ENCODE data around the gene CPE.

The CPE gene

GRCh38 chr4:165347647-165348569 lies 30.9 kb upstream of the CPE start:
- no peak overlapping the region for H3K27ac ChIP-seq (ENCODE audit: low read length)
- no peaks in the 10 kb centered on the region for H3K27me3 ChIP-seq (ENCODE audit: insufficient read depth, low read length)
- H3K4me1 ChIP-seq (ENCODE audit: insufficient read depth, low read length) = no peaks in the 10 kb centered on the region
- H3K9me3 ChIP-seq (ENCODE audit: insufficient read depth, low read depth, low read length) = no peaks in the 10 kb centered on the region
- no peak overlapping the region for H3K4me3 ChIP-seq (ENCODE audit: low read length)
- H3K9ac ChIP-seq (ENCODE audit: low read depth, low read length) = no peak overlapping the region
- peaks cover 5% of the 10 kb centered on the region; the same call in 1 of the 2 replicates for H3K36me3 ChIP-seq (ENCODE audit: insufficient read depth, low read depth, low read length)

DNA sequence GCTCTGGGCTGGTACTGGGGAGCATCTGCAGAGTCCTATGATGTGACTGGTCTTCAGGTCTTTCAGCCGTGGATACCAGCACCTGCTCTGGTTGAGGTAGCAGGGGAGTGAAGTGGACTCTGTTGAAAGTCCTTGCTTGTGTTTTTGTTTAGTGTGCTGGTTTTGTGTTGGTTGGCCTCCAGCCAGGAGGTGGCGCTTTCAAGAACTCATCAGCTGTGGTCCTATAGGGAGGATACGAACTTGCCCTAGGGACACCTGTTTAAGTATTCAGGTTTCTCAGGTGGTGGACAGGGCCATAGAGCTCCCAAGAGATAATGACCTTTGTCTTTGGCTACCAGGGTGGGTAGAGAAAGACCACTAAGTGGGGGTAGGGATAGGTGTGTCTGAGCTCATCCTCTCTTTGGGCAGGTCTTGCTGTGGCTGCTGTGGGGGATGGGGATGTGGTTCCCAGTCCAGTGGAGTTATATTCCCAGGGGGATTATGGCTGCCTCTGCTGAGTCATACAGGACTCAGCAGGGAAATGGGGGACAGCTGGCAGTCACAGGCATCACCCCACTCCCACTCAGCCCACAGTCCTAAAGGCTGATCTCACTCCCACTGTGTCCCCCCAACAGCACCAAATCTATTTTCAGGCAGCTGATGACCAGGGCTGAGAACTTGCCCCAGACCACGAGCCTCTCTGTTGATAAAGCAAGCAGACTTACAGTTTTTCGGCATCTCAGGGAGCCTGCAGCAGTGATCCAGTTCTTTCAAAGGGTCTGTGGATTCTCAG lies 27.3 kb upstream of the CPE start:
- H3K36me3 ChIP-seq (ENCODE audit: insufficient read depth, low read depth, low read length) = no peaks in the 10 kb centered on the region
- no peaks in the 10 kb centered on the region for H3K27me3 ChIP-seq (ENCODE audit: insufficient read depth, low read length)
- H3K9ac ChIP-seq (ENCODE audit: low read depth, low read length) = no peak overlapping the region
- no peaks in the 10 kb centered on the region for H3K4me1 ChIP-seq (ENCODE audit: insufficient read depth, low read length)
- H3K27ac ChIP-seq (ENCODE audit: low read length) = no peak overlapping the region
- peaks cover 5% of the 10 kb centered on the region; the same call in 1 of the 2 replicates for H3K9me3 ChIP-seq (ENCODE audit: insufficient read depth, low read depth, low read length)
- H3K4me3 ChIP-seq (ENCODE audit: low read length) = no peak overlapping the region

GRCh38 chr4:165355900-165356300 lies 22.9 kb upstream of the CPE start:
- Histone ChIP-seq H3K9me3 (ENCODE audit: insufficient read depth, low read depth, low read length) (peaks cover 5% of the 10 kb centered on the region; the same call in 1 of the 2 replicates), H3K9ac (ENCODE audit: low read depth, low read length) (no peak overlapping the region), H3K27me3 (ENCODE audit: insufficient read depth, low read length) (no peaks in the 10 kb centered on the region), H3K27ac (ENCODE audit: low read length) (no peak overlapping the region), H3K4me1 (ENCODE audit: insufficient read depth, low read length) (no peaks in the 10 kb centered on the region), H3K36me3 (ENCODE audit: insufficient read depth, low read depth, low read length) (no peaks in the 10 kb centered on the region), H3K4me3 (ENCODE audit: low read length) (no peak overlapping the region)

GRCh38 chr4:165359506-165359905 lies 19.3 kb upstream of the CPE start:
- Histone ChIP-seq H3K9ac (ENCODE audit: low read depth, low read length) (no peak overlapping the region), H3K36me3 (ENCODE audit: insufficient read depth, low read depth, low read length) (no peaks in the 10 kb centered on the region), H3K27me3 (ENCODE audit: insufficient read depth, low read length) (no peaks in the 10 kb centered on the region), H3K4me3 (ENCODE audit: low read length) (no peak overlapping the region), H3K9me3 (ENCODE audit: insufficient read depth, low read depth, low read length) (no peaks in the 10 kb centered on the region), H3K4me1 (ENCODE audit: insufficient read depth, low read length) (peaks cover 2% of the 10 kb centered on the region; the same call in 1 of the 2 replicates), H3K27ac (ENCODE audit: low read length) (no peak overlapping the region)

DNA sequence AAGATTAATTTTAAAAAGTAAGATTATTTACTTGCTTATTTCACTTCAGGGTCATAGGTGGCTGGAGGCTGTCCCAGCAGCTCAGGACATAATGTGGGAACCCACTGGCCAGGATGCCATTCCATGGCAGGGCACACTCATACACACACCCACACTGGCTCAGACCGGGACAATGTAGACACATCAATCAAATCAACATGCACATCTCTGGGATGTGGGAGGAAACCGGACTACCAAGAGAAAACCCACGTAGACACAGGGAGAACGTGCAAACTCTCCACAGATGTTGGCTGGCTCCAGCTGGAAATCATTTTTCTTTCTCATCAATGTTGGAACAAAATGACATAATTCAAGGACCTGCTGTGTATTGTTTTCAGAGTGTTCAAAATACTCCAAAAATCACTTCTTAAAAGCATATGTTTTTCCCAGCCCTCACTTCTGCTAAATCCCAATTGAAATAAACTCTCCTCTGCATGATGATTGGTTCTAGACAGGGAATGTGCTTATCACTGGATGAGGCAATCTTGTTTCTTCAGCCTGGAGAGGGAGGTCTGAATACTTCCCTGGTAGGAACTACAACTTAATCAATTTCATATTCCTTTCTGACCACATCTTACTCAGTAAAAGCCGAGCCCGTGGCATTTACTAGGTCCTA lies 18.6 kb upstream of the CPE start:
- Histone ChIP-seq H3K9me3 (ENCODE audit: insufficient read depth, low read depth, low read length) (no peaks in the 10 kb centered on the region), H3K36me3 (ENCODE audit: insufficient read depth, low read depth, low read length) (no peaks in the 10 kb centered on the region), H3K27me3 (ENCODE audit: insufficient read depth, low read length) (no peaks in the 10 kb centered on the region), H3K27ac (ENCODE audit: low read length) (no peak overlapping the region), H3K9ac (ENCODE audit: low read depth, low read length) (no peak overlapping the region), H3K4me3 (ENCODE audit: low read length) (no peak overlapping the region), H3K4me1 (ENCODE audit: insufficient read depth, low read length) (peaks cover 7% of the 10 kb centered on the region; the same call in 1 of the 2 replicates)

DNA sequence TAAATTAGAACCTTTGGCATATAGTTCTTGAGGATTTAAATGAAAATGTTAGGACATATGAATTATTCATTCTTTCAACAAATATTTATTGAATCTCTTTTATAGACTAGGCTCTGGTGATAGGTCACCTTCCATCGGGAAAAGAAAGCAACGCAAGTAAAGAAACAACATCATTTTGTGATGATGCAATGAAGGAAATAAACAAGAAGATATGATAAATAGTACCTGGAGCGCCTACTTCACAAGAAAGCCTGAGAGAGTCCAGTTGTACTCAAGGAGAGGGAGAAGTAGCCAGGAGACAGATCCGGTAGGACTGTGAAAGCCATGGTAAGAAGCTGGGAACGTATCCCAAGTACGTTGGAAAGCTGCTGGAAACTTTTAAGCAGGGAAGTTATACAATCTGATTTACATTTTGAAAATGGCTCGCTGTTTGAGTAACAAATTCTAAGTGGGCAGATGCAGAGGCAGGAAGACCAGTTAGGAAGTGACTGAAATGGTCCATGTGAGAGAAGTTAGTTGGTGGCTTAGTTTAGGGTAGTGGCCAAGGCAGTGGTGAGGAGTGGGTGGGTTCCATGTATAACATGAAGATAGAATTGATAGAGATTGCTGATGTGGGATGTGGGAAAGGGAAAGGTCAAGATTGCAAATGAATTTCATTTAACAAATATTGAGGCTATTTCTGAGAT lies 17.7 kb upstream of the CPE start:
- H3K27ac ChIP-seq (ENCODE audit: low read length) = no peak overlapping the region
- H3K4me3 ChIP-seq (ENCODE audit: low read length) = no peak overlapping the region
- H3K9ac ChIP-seq (ENCODE audit: low read depth, low read length) = no peak overlapping the region
- H3K27me3 ChIP-seq (ENCODE audit: insufficient read depth, low read length) = no peaks in the 10 kb centered on the region
- H3K4me1 ChIP-seq (ENCODE audit: insufficient read depth, low read length) = peaks cover 7% of the 10 kb centered on the region; the same call in 1 of the 2 replicates
- H3K9me3 ChIP-seq (ENCODE audit: insufficient read depth, low read depth, low read length) = no peaks in the 10 kb centered on the region
- no peaks in the 10 kb centered on the region for H3K36me3 ChIP-seq (ENCODE audit: insufficient read depth, low read depth, low read length)

- Histone ChIP-seq H3K27ac (ENCODE audit: low read length) (no peak overlapping the region), H3K9me3 (ENCODE audit: insufficient read depth, low read depth, low read length) (no peaks in the 10 kb centered on the region), H3K27me3 (ENCODE audit: insufficient read depth, low read length) (no peaks in the 10 kb centered on the region), H3K4me1 (ENCODE audit: insufficient read depth, low read length) (peaks cover 7% of the 10 kb centered on the region; the same call in 1 of the 2 replicates), H3K36me3 (ENCODE audit: insufficient read depth, low read depth, low read length) (no peaks in the 10 kb centered on the region), H3K9ac (ENCODE audit: low read depth, low read length) (no peak overlapping the region), H3K4me3 (ENCODE audit: low read length) (no peak overlapping the region)
Observed at GRCh38 chr4:165361810-165362209, 17.0 kb upstream of the CPE start.

DNA sequence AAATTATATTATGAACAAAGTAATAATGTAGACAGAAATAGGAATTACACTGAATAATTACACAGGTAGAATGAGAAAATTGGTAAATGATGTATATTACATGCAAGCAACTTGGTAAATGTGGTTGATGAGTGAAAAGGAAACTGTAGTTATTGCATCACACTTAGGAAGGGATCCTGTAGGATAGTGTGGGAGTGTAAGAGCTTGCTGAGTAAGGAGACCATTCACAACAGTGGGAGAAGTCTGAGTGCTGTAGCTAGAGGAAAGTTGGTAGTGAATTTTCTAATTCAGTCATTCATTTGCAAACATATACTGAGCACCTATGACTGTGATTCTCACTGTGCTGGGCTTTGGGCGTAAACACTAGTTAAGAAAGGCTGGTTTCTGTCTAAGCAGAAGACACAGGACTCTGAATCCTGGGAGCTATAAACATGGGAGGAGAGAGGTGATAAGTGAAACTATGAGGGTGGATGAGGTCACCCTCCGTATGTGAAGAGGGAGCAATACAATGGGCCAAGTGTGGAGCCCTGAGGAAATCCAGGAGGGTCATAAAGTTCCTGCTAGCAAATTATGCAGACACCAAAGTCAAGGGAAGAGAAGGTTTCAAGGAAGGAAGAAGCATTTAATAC lies 14.2 kb upstream of the CPE start:
- peaks cover 16% of the 10 kb centered on the region for H3K4me1 ChIP-seq (ENCODE audit: insufficient read depth, low read length)
- no peak overlapping the region for H3K4me3 ChIP-seq (ENCODE audit: low read length)
- no peak overlapping the region for H3K9ac ChIP-seq (ENCODE audit: low read depth, low read length)
- no peaks in the 10 kb centered on the region for H3K9me3 ChIP-seq (ENCODE audit: insufficient read depth, low read depth, low read length)
- no peak overlapping the region for H3K27ac ChIP-seq (ENCODE audit: low read length)
- no peaks in the 10 kb centered on the region for H3K36me3 ChIP-seq (ENCODE audit: insufficient read depth, low read depth, low read length)
- H3K27me3 ChIP-seq (ENCODE audit: insufficient read depth, low read length) = no peaks in the 10 kb centered on the region

DNA sequence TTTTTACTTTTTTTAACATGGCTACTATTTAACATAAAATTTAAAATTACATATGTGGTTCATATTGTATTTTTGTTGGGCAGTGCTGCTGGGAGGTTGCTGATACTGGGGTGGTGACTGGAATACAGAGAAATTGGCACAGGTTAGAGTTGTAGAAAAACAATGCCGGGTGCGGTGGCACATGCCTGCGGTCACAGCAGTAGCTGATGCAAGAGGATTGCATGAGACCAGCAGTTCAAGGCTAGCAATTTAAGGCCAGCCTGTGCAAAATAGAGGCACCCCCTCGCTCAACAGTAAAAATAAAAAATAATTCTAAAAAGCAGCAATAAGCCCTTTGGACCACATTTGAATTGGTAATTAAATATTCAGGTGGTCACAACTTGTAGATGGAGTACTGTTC lies 11.8 kb upstream of the CPE start:
- Histone ChIP-seq H3K27ac (ENCODE audit: low read length) (no peak overlapping the region), H3K4me3 (ENCODE audit: low read length) (no peak overlapping the region), H3K27me3 (ENCODE audit: insufficient read depth, low read length) (no peaks in the 10 kb centered on the region), H3K9me3 (ENCODE audit: insufficient read depth, low read depth, low read length) (no peaks in the 10 kb centered on the region), H3K4me1 (ENCODE audit: insufficient read depth, low read length) (peaks cover 16% of the 10 kb centered on the region), H3K36me3 (ENCODE audit: insufficient read depth, low read depth, low read length) (no peaks in the 10 kb centered on the region), H3K9ac (ENCODE audit: low read depth, low read length) (no peak overlapping the region)

DNA sequence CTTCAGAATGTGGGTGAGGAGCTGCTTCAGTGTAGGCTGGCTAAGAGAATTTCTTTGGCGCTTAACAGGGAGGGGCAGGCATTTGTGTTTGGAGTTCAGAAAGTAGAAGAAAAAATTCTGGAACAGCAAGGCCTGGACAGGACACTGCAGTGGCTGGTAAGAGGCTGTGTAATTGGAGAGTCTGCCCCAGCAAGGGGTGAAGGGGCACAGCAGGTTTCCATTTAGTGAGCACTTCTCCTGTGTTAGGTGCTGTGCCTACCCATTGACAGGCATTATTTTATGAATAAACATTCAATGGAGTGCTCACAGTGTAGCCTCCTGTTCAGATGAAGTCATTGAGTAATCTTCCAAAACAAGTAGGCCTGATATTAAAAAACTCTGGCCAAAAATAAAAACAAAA lies 10.7 kb upstream of the CPE start:
- Histone ChIP-seq H3K27ac (ENCODE audit: low read length) (no peak overlapping the region), H3K4me3 (ENCODE audit: low read length) (no peak overlapping the region), H3K9me3 (ENCODE audit: insufficient read depth, low read depth, low read length) (no peaks in the 10 kb centered on the region), H3K27me3 (ENCODE audit: insufficient read depth, low read length) (no peaks in the 10 kb centered on the region), H3K4me1 (ENCODE audit: insufficient read depth, low read length) (peaks cover 16% of the 10 kb centered on the region), H3K9ac (ENCODE audit: low read depth, low read length) (no peak overlapping the region), H3K36me3 (ENCODE audit: insufficient read depth, low read depth, low read length) (no peaks in the 10 kb centered on the region)

DNA sequence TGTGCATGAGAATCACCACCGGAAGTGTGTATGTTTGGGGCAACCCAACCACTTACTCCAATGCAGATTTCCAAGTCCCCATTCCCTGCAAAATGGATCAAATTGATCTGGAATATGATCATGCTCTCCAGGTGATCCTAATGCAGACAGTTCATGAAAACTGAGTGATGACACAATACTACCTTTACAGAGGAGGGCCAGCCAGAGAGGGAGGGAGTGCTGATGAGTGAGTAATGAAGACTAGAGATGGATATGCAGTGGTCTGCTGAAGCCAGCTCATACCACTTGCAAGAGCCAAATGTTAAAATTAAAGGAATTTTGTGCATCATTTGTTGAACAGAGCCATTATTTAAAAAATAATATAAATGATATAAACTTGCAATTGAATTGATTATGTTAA lies 10.2 kb upstream of the CPE start:
- Histone ChIP-seq H3K9ac (ENCODE audit: low read depth, low read length) (no peak overlapping the region), H3K4me1 (ENCODE audit: insufficient read depth, low read length) (peaks cover 16% of the 10 kb centered on the region), H3K9me3 (ENCODE audit: insufficient read depth, low read depth, low read length) (no peaks in the 10 kb centered on the region), H3K27ac (ENCODE audit: low read length) (no peak overlapping the region), H3K36me3 (ENCODE audit: insufficient read depth, low read depth, low read length) (no peaks in the 10 kb centered on the region), H3K27me3 (ENCODE audit: insufficient read depth, low read length) (no peaks in the 10 kb centered on the region), H3K4me3 (ENCODE audit: low read length) (no peak overlapping the region)

All from iPS-20b (cell line).